Ovary (tissue), 9 donors: Measurements from ENCODE around the gene ZHX3. TPM values are rescaled to one million over a fixed set of nuclear protein-coding genes. Genes with fewer than 3 reads are reported as not detected.

ENCODE experiments used
- DNase-seq, 5 donors: peaks; one replicate each; pipeline ENCODE4 v3.0.0-alpha.2; 2019 to 2020
- H3K27ac ChIP-seq, 2 donors: fragments of 200-600 bp; one replicate each; pipeline versions ENCODE4 v1.5.1 to v1.8.0; 2019 to 2022
- H3K27me3 ChIP-seq: fragments of 200-600 bp; one replicate; pipeline ENCODE4 v1.8.0; 2022
- H3K36me3 ChIP-seq: fragments of 200-600 bp; sonication (generic); one replicate; pipeline ENCODE4 v1.5.1; 2019
- H3K4me1 ChIP-seq: one replicate; pipeline ENCODE4 v1.8.1; 2013; ENCODE audit warnings: mild to moderate bottlenecking, moderate library complexity; ENCODE audit not compliant: insufficient read depth
- H3K4me3 ChIP-seq: fragments of 200-600 bp; sonication (generic); one replicate; pipeline ENCODE4 v1.5.1; 2017
- H3K9me3 ChIP-seq, 2 donors: fragments of 200-600 bp in 1 of 2; sonication (generic) in 1 of 2; one replicate each; pipeline versions ENCODE4 v1.5.1 to v1.8.1; 2013 to 2019; ENCODE audit warnings: mild to moderate bottlenecking in 1 of 2, moderate library complexity in 1 of 2
- CTCF ChIP-seq, 3 donors: fragments of 450-650 bp in 2 of 3; fragments of 200-600 bp in 1 of 3; IDR thresholded peaks; one replicate each; pipeline versions ENCODE4 v1.5.1 to v1.8.0; 2016 to 2022; ENCODE audit warnings: antibody characterized with exemption in 3 of 3, mild to moderate bottlenecking in 1 of 3
- EP300 ChIP-seq: sonication (generic); formaldehyde crosslinking; IDR thresholded peaks from one replicate; pipeline ENCODE4 v1.6.1; 2017; ENCODE audit warnings: antibody characterized with exemption
- POLR2A ChIP-seq: fragments of 450-650 bp; IDR thresholded peaks from one replicate; pipeline ENCODE4 v1.6.1; 2017; ENCODE audit warnings: antibody characterized with exemption, mild to moderate bottlenecking, moderate library complexity
- WGBS, 3 donors: extraction: QIAGEN DNeasy Blood & Tissue Kit in 1 of 3; methylation state at CpG; one replicate each; pipeline versions ENCODE4 v1.1.5 to v1.1.7; 2013 to 2017; 5-methylcytosine and 5-hydroxymethylcytosine counted together
- intact Hi-C, 4 donors: fragments of 100-400 bp; cut with DNase I; formaldehyde crosslinking; loops; one replicate each; pipeline versions ENCODE4 v1.11.0 to v1.15.1; 2022 to 2023
- polyA plus RNA-seq, 2 donors: library from polyadenylated mRNA; stranded (reverse); fragments of 200-250 nt in 1 of 2; fragments of 350-450 nt in 1 of 2; fragmentation: Illumina TruSeq in 1 of 2; extraction: RNeasy Lipid Tissue Mini Kit (QIAGEN cat#74804) in 1 of 2; gene quantifications; one replicate each; pipeline ENCODE4 v1.2.3, GENCODE V29; 2013 to 2014
- total RNA-seq, 7 donors: library from RNA; depleted of rRNA in 2 of 7; stranded (reverse); fragments of >200 nt in 2 of 7; fragmentation: NEBNext Ultra II Directional in 3 of 7; extraction: Animal tissue kit (Norgen Biotek cat#: 25700) in 3 of 7; gene quantifications; one replicate each; pipeline versions ENCODE4 v1.1.0 to v1.2.4, GENCODE V29; 2016 to 2023
- donor health status: DM: no; HTN: no; CAD: no; lungs with moderate emphysema.
- donor health status: DM: no; HTN: no; CAD: no.
- donor health status: Bipolar disorder and iron deficiency.
- donor health status: DM: yes; HTN: yes; CAD: no.
- donor health status: DM: no; HTN: no; CAD: no.
- donor health status: DM: yes; HTN: yes; CAD: no.

The ZHX3 gene
- total and polyA plus RNA-seq, 9 donors = 17.5 to 72.0 (median 39.6) TPM

- Histone ChIP-seq H3K4me3 (peak overlapping the region; percentile 86), H3K36me3 (no peaks in the 10 kb centered on the region), H3K27me3 (no peaks in the 10 kb centered on the region), H3K4me1 (peaks cover 32% of the 10 kb centered on the region), H3K27ac (peak overlapping the region; percentile 86 to 99), H3K9me3 (no peaks in the 10 kb centered on the region)
- 5 to 8% (median 7%) methylated on average over 12 of the region's 12 CpGs for WGBS, 3 donors
- peak in 2 of 5 donors; percentile 33 to 42 for DNase-seq
- TF ChIP-seq POLR2A (no peak), EP300 (no peak), CTCF (IDR thresholded peaks at IDR 0.05) (no peak)
- intact Hi-C loops = no loop called here
Observed at GRCh38 chr20:41138475-41139226, 178.9 kb downstream of the ZHX3 start.

DNA sequence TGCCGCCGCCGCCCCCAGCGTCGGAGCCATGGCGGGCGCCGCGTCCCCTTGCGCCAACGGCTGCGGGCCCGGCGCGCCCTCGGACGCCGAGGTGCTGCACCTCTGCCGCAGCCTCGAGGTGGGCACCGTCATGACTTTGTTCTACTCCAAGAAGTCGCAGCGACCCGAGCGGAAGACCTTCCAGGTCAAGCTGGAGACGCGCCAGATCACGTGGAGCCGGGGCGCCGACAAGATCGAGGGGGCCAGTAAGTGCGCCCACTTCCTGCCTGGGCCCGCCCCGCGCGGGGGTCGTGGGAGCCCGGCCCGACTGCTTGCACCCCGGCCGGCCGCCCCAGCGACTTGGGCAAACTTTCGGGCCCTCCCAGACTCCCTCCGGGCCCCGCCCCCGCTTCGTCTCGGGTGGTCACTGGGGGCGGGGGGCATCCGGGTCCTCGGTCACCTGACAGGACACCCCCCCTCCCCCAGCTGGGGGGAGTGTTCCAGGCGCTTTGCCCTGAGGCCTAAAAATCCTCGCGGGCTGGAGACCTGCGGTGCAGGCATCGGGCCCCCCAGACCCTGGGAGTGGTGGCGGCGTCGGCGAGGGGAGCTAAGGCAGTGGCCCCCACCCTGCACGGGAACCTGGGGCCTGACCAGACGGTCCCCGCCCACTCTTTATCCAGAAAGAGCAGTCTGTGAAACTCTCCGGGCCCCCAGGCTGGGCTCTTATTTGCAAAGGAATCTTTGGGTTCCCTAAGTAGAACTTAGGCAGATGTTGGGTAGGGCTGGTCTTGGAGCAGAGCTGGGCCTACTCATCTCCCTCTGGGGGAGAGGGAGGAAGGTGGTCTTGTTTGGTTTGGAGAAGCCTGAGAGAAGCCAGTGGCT lies 179.7 kb downstream of the ZHX3 start:
- peak overlapping the region; percentile 86 to 99 for H3K27ac ChIP-seq
- no peaks in the 10 kb centered on the region for H3K9me3 ChIP-seq
- no peaks in the 10 kb centered on the region for H3K36me3 ChIP-seq
- intact Hi-C loops = no loop called here
- no peak for TF ChIP-seq CTCF (IDR thresholded peaks at IDR 0.05)
- TF ChIP-seq EP300 = no peak
- TF ChIP-seq POLR2A = no peak
- WGBS, 3 donors = 0 to 1% (median 1%) methylated on average over 21 to 66 of the region's 66 CpGs
- peak; percentile 83 to 89 (median 88) for DNase-seq
- H3K4me1 ChIP-seq = peaks cover 29% of the 10 kb centered on the region
- H3K4me3 ChIP-seq = peak overlapping the region; percentile 86
- H3K27me3 ChIP-seq = no peaks in the 10 kb centered on the region

GRCh38 chr20:41136680-41137613 lies 180.6 kb downstream of the ZHX3 start, which contains the start of gene PLCG1:
Gene PLCG1, plus strand, starts transcription at chr20:41137543. Its CDS starts 99 bp downstream, at chr20:41137642.
- Histone ChIP-seq H3K27me3 (no peaks in the 10 kb centered on the region), H3K4me3 (peak within 1 kb of the TSS; percentile 86), H3K4me1 (peaks cover 25% of the 10 kb centered on the region), H3K36me3 (no peaks in the 10 kb centered on the region), H3K27ac (peak within 1 kb of the TSS; percentile 86 to 99), H3K9me3 (no peaks in the 10 kb centered on the region)
- intact Hi-C loops = no loop called here
- 0 to 1% (median 0%) methylated on average over 38 to 121 of the region's 121 CpGs for WGBS, 3 donors
- peak; percentile 82 for TF ChIP-seq POLR2A
- no peak for TF ChIP-seq EP300
- TF ChIP-seq CTCF (IDR thresholded peaks at IDR 0.05) = peak in 1 of 3 donors; percentile 23
- DNase-seq = peak; percentile 89 to 94 (median 93)
